SJCRH30 (cell line): ENCODE measurements around the gene FAT2. TPM values are rescaled to one million over a fixed set of nuclear protein-coding genes. Genes with fewer than 3 reads are reported as not detected.

Experiments
- DNase-seq, 2 experiments: peaks; one replicate each; pipeline ENCODE4 v3.0.0-alpha.2; 2015 to 2020
- H3K27ac ChIP-seq: fragments of 250-450 bp; sonication (Bioruptor Pico); 2 replicates; pipeline ENCODE4 v1.5.1; 2020; ENCODE audit warnings: mild to moderate bottlenecking, moderate library complexity
- H3K27me3 ChIP-seq: fragments of 250-450 bp; sonication (Bioruptor Pico); 2 replicates; pipeline ENCODE4 v1.5.1; 2020; ENCODE audit warnings: mild to moderate bottlenecking, moderate library complexity
- H3K36me3 ChIP-seq: fragments of 250-450 bp; sonication (Bioruptor Pico); 2 replicates; pipeline ENCODE4 v1.5.1; 2020; ENCODE audit warnings: mild to moderate bottlenecking, moderate library complexity
- H3K4me1 ChIP-seq: fragments of 250-450 bp; sonication (Bioruptor Pico); 2 replicates; pipeline ENCODE4 v1.5.1; 2020; ENCODE audit warnings: mild to moderate bottlenecking, moderate library complexity
- H3K4me3 ChIP-seq: fragments of 250-450 bp; sonication (Bioruptor Pico); 2 replicates; pipeline ENCODE4 v1.5.1; 2020; ENCODE audit warnings: mild to moderate bottlenecking, moderate library complexity
- H3K9me3 ChIP-seq: fragments of 250-450 bp; sonication (Bioruptor Pico); replicated peaks from 2 replicates; pipeline ENCODE4 v1.5.1; 2020; ENCODE audit warnings: mild to moderate bottlenecking, moderate library complexity
- total RNA-seq: library from RNA; depleted of rRNA; stranded (reverse); fragments of >200 nt; shearing (Covaris generic); gene quantifications from 2 replicates; pipeline ENCODE4 v1.2.3, GENCODE V29; 2014

Gene FAT2
- total RNA-seq, 1 experiment from 2014 or later: 0.04 TPM

GRCh38 chr5:151562019-151562707, 29.0 kb downstream of the FAT2 start:
- no peak overlapping the region for H3K4me3 ChIP-seq
- no peaks in the 10 kb centered on the region for H3K36me3 ChIP-seq
- H3K4me1 ChIP-seq: no peaks in the 10 kb centered on the region
- peaks cover 9% of the 10 kb centered on the region; the same call in 1 of the 2 replicates for H3K27me3 ChIP-seq
- DNase-seq: no peak
- H3K9me3 ChIP-seq: no peaks in the 10 kb centered on the region
- H3K27ac ChIP-seq: no peak overlapping the region

- no peak overlapping the region for H3K4me3 ChIP-seq
- no peak overlapping the region for H3K27ac ChIP-seq
- no peaks in the 10 kb centered on the region for H3K4me1 ChIP-seq
- DNase-seq: no peak
- no peaks in the 10 kb centered on the region for H3K36me3 ChIP-seq
- peaks cover 9% of the 10 kb centered on the region; the same call in 1 of the 2 replicates for H3K27me3 ChIP-seq
- H3K9me3 ChIP-seq: no peaks in the 10 kb centered on the region
Measured at GRCh38 chr5:151557951-151558350, 33.2 kb downstream of the FAT2 start.

GRCh38 chr5:151557466-151557865, 33.7 kb downstream of the FAT2 start:
- H3K4me3 ChIP-seq: no peak overlapping the region
- no peak overlapping the region for H3K27ac ChIP-seq
- DNase-seq: no peak
- H3K36me3 ChIP-seq: no peaks in the 10 kb centered on the region
- no peaks in the 10 kb centered on the region for H3K4me1 ChIP-seq
- H3K27me3 ChIP-seq: peaks cover 9% of the 10 kb centered on the region; the same call in 1 of the 2 replicates
- no peaks in the 10 kb centered on the region for H3K9me3 ChIP-seq

- no peaks in the 10 kb centered on the region for H3K9me3 ChIP-seq
- H3K4me3 ChIP-seq: no peak overlapping the region
- no peak for DNase-seq
- no peaks in the 10 kb centered on the region for H3K36me3 ChIP-seq
- H3K27ac ChIP-seq: no peak overlapping the region
- H3K4me1 ChIP-seq: no peaks in the 10 kb centered on the region
- H3K27me3 ChIP-seq: peaks cover 9% of the 10 kb centered on the region; the same call in 1 of the 2 replicates
Measured at GRCh38 chr5:151556806-151557205, 34.3 kb downstream of the FAT2 start.

- H3K27me3 ChIP-seq: peaks cover 4% of the 10 kb centered on the region; the same call in 1 of the 2 replicates
- no peaks in the 10 kb centered on the region for H3K4me1 ChIP-seq
- no peak overlapping the region for H3K27ac ChIP-seq
- no peaks in the 10 kb centered on the region for H3K36me3 ChIP-seq
- H3K4me3 ChIP-seq: no peak overlapping the region
- DNase-seq: no peak
- H3K9me3 ChIP-seq: no peaks in the 10 kb centered on the region
Measured at GRCh38 chr5:151555760-151556576, 35.2 kb downstream of the FAT2 start.

- H3K27me3 ChIP-seq: no peaks in the 10 kb centered on the region
- H3K27ac ChIP-seq: no peak overlapping the region
- no peak for DNase-seq
- no peaks in the 10 kb centered on the region for H3K36me3 ChIP-seq
- H3K9me3 ChIP-seq: no peaks in the 10 kb centered on the region
- H3K4me3 ChIP-seq: no peak overlapping the region
- no peaks in the 10 kb centered on the region for H3K4me1 ChIP-seq
Measured at GRCh38 chr5:151553695-151554094, 37.4 kb downstream of the FAT2 start.

GRCh38 chr5:151553130-151553670, 37.9 kb downstream of the FAT2 start:
- no peaks in the 10 kb centered on the region for H3K36me3 ChIP-seq
- H3K27me3 ChIP-seq: no peaks in the 10 kb centered on the region
- no peak for DNase-seq
- H3K27ac ChIP-seq: no peak overlapping the region
- H3K9me3 ChIP-seq: no peaks in the 10 kb centered on the region
- no peak overlapping the region for H3K4me3 ChIP-seq
- no peaks in the 10 kb centered on the region for H3K4me1 ChIP-seq

GRCh38 chr5:151551985-151552384, 39.1 kb downstream of the FAT2 start:
- H3K4me1 ChIP-seq: peaks cover 4% of the 10 kb centered on the region; the same call in 1 of the 2 replicates
- no peaks in the 10 kb centered on the region for H3K27me3 ChIP-seq
- no peaks in the 10 kb centered on the region for H3K36me3 ChIP-seq
- no peak overlapping the region for H3K4me3 ChIP-seq
- H3K9me3 ChIP-seq: no peaks in the 10 kb centered on the region
- no peak overlapping the region for H3K27ac ChIP-seq
- DNase-seq: no peak

GRCh38 chr5:151550146-151550545, 41.0 kb downstream of the FAT2 start:
- H3K4me1 ChIP-seq: peaks cover 6% of the 10 kb centered on the region; the same call in 1 of the 2 replicates
- H3K27ac ChIP-seq: no peak overlapping the region
- H3K27me3 ChIP-seq: 0 out of 2 replicates have a peak, but pooled peaks cover 8% of the 10 kb centered on the region
- no peak for DNase-seq
- H3K36me3 ChIP-seq: no peaks in the 10 kb centered on the region
- no peaks in the 10 kb centered on the region for H3K9me3 ChIP-seq
- no peak overlapping the region for H3K4me3 ChIP-seq

GRCh38 chr5:151549713-151550112, 41.4 kb downstream of the FAT2 start:
- Histone ChIP-seq H3K27me3 (0 out of 2 replicates have a peak, but pooled peaks cover 8% of the 10 kb centered on the region), H3K4me1 (peaks cover 6% of the 10 kb centered on the region; the same call in 1 of the 2 replicates), H3K9me3 (no peaks in the 10 kb centered on the region), H3K4me3 (no peak overlapping the region), H3K36me3 (no peaks in the 10 kb centered on the region), H3K27ac (no peak overlapping the region)
- DNase-seq: no peak

- H3K4me3 ChIP-seq: no peak overlapping the region
- 0 out of 2 replicates have a peak, but pooled peaks cover 8% of the 10 kb centered on the region for H3K27me3 ChIP-seq
- no peak for DNase-seq
- H3K27ac ChIP-seq: no peak overlapping the region
- no peaks in the 10 kb centered on the region for H3K36me3 ChIP-seq
- H3K9me3 ChIP-seq: no peaks in the 10 kb centered on the region
- peaks cover 6% of the 10 kb centered on the region; the same call in 1 of the 2 replicates for H3K4me1 ChIP-seq
Measured at GRCh38 chr5:151547364-151547763, 43.8 kb downstream of the FAT2 start.

GRCh38 chr5:151541571-151541970, 49.6 kb downstream of the FAT2 start:
- no peaks in the 10 kb centered on the region for H3K9me3 ChIP-seq
- peaks cover 8% of the 10 kb centered on the region; the same call in 1 of the 2 replicates for H3K27me3 ChIP-seq
- DNase-seq: no peak
- H3K27ac ChIP-seq: no peak overlapping the region
- no peaks in the 10 kb centered on the region for H3K4me1 ChIP-seq
- no peak overlapping the region for H3K4me3 ChIP-seq
- no peaks in the 10 kb centered on the region for H3K36me3 ChIP-seq
